ENCODE data around the gene MRPS9. TPM values are rescaled to one million over a fixed set of nuclear protein-coding genes. Genes with fewer than 3 reads are reported as not detected.

The MRPS9 gene
- total RNA-seq, 1 donor from 2014 or later, result 34.7 TPM

- Histone ChIP-seq H3K36me3 (ENCODE audit: control insufficient read depth, insufficient read depth, low read length) (no peaks in the 10 kb centered on the region), H3K27me3 (ENCODE audit: control insufficient read depth, insufficient read depth, low read length) (no peaks in the 10 kb centered on the region), H3K4me3 (ENCODE audit: low read depth, low read length) (no peak overlapping the region)
- no peak for DNase-seq (ENCODE audit: low read depth)
- TF ChIP-seq, protein P1, sequence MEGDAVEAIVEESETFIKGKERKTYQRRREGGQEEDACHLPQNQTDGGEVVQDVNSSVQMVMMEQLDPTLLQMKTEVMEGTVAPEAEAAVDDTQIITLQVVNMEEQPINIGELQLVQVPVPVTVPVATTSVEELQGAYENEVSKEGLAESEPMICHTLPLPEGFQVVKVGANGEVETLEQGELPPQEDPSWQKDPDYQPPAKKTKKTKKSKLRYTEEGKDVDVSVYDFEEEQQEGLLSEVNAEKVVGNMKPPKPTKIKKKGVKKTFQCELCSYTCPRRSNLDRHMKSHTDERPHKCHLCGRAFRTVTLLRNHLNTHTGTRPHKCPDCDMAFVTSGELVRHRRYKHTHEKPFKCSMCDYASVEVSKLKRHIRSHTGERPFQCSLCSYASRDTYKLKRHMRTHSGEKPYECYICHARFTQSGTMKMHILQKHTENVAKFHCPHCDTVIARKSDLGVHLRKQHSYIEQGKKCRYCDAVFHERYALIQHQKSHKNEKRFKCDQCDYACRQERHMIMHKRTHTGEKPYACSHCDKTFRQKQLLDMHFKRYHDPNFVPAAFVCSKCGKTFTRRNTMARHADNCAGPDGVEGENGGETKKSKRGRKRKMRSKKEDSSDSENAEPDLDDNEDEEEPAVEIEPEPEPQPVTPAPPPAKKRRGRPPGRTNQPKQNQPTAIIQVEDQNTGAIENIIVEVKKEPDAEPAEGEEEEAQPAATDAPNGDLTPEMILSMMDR (IDR thresholded peaks at IDR 0.05; ENCODE audit: insufficient read depth, low read length, poor library complexity, severe bottlenecking), result no peak
These were observed 88.1 kb downstream of the MRPS9 start for GRCh38 chr2:105125920-105126319.

DNA sequence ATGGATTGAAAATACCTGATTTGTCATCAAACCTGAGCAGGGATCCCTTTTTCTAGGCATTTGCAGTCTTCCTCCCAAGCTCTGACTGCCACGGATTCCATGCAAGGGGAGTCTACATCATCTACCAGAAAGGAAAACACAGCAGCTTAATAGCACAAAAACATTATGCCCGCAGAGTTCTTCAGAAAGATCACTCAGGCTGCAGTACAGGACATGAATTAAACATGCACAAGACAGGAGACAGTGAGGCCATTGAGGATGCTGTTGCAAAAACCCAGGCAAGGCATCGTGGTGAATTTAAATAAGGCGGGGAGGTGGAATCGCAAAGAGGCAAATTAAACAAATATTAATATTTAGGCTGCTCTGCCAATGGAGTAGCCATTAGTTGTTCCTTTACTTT lies 88.5 kb downstream of the MRPS9 start:
- no peaks in the 10 kb centered on the region for H3K36me3 ChIP-seq (ENCODE audit: control insufficient read depth, insufficient read depth, low read length)

GRCh38 chr2:105127289-105127915 lies 89.5 kb downstream of the MRPS9 start:
- TF ChIP-seq, protein P1 (IDR thresholded peaks at IDR 0.05; ENCODE audit: insufficient read depth, low read length, poor library complexity, severe bottlenecking), result no peak
- Histone ChIP-seq H3K27me3 (ENCODE audit: control insufficient read depth, insufficient read depth, low read length) (no peaks in the 10 kb centered on the region), H3K36me3 (ENCODE audit: control insufficient read depth, insufficient read depth, low read length) (no peaks in the 10 kb centered on the region), H3K4me3 (ENCODE audit: low read depth, low read length) (no peak overlapping the region)
- DNase-seq (ENCODE audit: low read depth), result no peak

More for the DNA sequence above, 88.5 kb downstream of the MRPS9 start:
- TF ChIP-seq, protein P1 (IDR thresholded peaks at IDR 0.05; ENCODE audit: insufficient read depth, low read length, poor library complexity, severe bottlenecking), result no peak
- DNase-seq (ENCODE audit: low read depth), result no peak
- Histone ChIP-seq H3K27me3 (ENCODE audit: control insufficient read depth, insufficient read depth, low read length) (no peaks in the 10 kb centered on the region), H3K4me3 (ENCODE audit: low read depth, low read length) (no peak overlapping the region)

DNA sequence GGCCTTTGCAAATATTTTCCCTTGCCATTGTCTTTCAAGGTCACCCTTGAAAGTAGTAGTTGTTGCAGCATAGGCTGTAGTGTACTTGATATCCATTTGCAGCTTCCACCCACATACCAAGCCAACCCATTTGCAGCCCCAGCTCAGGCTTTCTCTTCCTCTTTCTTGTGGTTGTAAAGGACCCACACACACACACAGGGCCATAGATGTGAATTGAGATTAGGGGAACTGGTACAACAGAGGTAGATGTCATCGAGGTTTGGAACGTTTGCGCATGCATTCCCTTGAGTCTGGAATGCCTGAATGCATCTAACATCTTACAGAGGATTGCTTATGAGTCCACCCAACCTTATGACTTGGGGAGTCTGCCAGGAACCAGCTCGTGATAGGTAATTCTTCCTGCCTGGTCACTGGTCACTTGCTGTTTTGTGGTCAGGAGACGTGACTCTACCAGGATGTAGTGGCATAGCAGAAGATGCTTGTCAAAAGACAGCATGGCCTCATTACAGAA lies 91.9 kb downstream of the MRPS9 start:
- Histone ChIP-seq H3K36me3 (ENCODE audit: control insufficient read depth, insufficient read depth, low read length) (no peaks in the 10 kb centered on the region), H3K27me3 (ENCODE audit: control insufficient read depth, insufficient read depth, low read length) (no peaks in the 10 kb centered on the region), H3K4me3 (ENCODE audit: low read depth, low read length) (no peak overlapping the region)
- TF ChIP-seq, protein P1 (IDR thresholded peaks at IDR 0.05; ENCODE audit: insufficient read depth, low read length, poor library complexity, severe bottlenecking), result no peak
- DNase-seq (ENCODE audit: low read depth), result no peak

DNA sequence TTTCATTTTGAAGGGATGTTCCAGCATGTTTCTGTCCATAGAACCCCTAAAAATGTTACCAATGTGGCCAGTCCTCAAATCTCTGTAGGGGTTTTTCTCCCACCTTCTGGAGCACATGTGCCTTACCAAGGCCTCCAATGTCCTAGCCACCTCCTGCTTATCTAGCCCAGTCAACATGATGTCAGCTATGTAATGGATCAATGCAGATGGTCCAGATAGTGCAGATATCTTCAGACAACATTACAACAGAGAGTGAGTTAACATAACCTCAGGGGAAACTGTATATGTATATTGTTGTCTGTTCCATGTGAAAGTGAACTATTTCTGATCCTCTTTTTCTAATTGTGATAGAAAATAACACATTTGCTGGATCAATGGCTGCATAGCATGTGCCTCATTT lies 92.7 kb downstream of the MRPS9 start:
- no peak for DNase-seq (ENCODE audit: low read depth)
- no peaks in the 10 kb centered on the region for H3K27me3 ChIP-seq (ENCODE audit: control insufficient read depth, insufficient read depth, low read length)
- TF ChIP-seq, protein P1 (IDR thresholded peaks at IDR 0.05; ENCODE audit: insufficient read depth, low read length, poor library complexity, severe bottlenecking), result no peak
- no peaks in the 10 kb centered on the region for H3K36me3 ChIP-seq (ENCODE audit: control insufficient read depth, insufficient read depth, low read length)
- H3K4me3 ChIP-seq (ENCODE audit: low read depth, low read length), result no peak overlapping the region

- DNase-seq (ENCODE audit: low read depth), result no peak
- TF ChIP-seq, protein P1 (IDR thresholded peaks at IDR 0.05; ENCODE audit: insufficient read depth, low read length, poor library complexity, severe bottlenecking), result no peak
These were observed 96.2 kb downstream of the MRPS9 start for GRCh38 chr2:105134081-105134480.

More at GRCh38 chr2:105134081-105134480, 96.2 kb downstream of the MRPS9 start:
- H3K27me3 ChIP-seq (ENCODE audit: control insufficient read depth, insufficient read depth, low read length), result no peaks in the 10 kb centered on the region
- H3K36me3 ChIP-seq (ENCODE audit: control insufficient read depth, insufficient read depth, low read length), result no peaks in the 10 kb centered on the region
- no peak overlapping the region for H3K4me3 ChIP-seq (ENCODE audit: low read depth, low read length)

All from kidney epithelial cell (primary cell).